Right ventricle myocardium inferior (tissue), 1 donor: ENCODE results near the gene MAML1. TPM values are rescaled to one million over a fixed set of nuclear protein-coding genes. Genes with fewer than 3 reads are reported as not detected.
A peak's percentile ranks its signal among the peaks of the same experiment; 100 is the strongest.

Experiments used
- ATAC-seq: fragments of 200-7000 bp; cut with Tn5 transposase; one replicate; pipeline ENCODE4 v1.9.1; 2020; ENCODE audit warnings: mild to moderate bottlenecking, moderate library complexity
- DNase-seq: peaks from one replicate; pipeline ENCODE4 v3.0.0; 2021; ENCODE audit errors: missing footprints
- intact Hi-C: fragments of 100-400 bp; cut with DNase I; formaldehyde crosslinking; loops from one replicate; pipeline ENCODE4 v1.11.0; 2022
- total RNA-seq: library from RNA; stranded (reverse); fragmentation: NEBNext Ultra II Directional; extraction: Animal tissue kit (Norgen Biotek cat#: 25700); gene quantifications from one replicate; pipeline ENCODE4 v1.2.1, GENCODE V29; 2021
- donor health status: DM: no; HTN: yes; CAD: no; lungs with severe emphysema.

Gene MAML1
- total RNA-seq, 1 donor from 2014 or later: 11.1 TPM

- ATAC-seq (no peak), DNase-seq (peak; percentile 56)
- intact Hi-C loops: no loop called here
These were observed 83.8 kb downstream of the MAML1 start for GRCh38 chr5:179816401-179816795.

- ATAC-seq: no peak
- DNase-seq: peak; percentile 69
- intact Hi-C loops: no loop called here
These were observed 84.3 kb downstream of the MAML1 start for GRCh38 chr5:179816796-179817469.

- peak; percentile 50 for DNase-seq
- intact Hi-C loops: no loop called here
- no peak for ATAC-seq
These were observed 84.8 kb downstream of the MAML1 start for GRCh38 chr5:179817470-179817840.

GRCh38 chr5:179817890-179818745 is 85.5 kb downstream of the MAML1 start:
- intact Hi-C loops: no loop called here
- ATAC-seq (no peak), DNase-seq (peak; percentile 56)

GRCh38 chr5:179818746-179819295 is 86.2 kb downstream of the MAML1 start:
- intact Hi-C loops: no loop called here
- DNase-seq: peak; percentile 96
- ATAC-seq: peak; percentile 77

GRCh38 chr5:179819296-179820126 is 86.9 kb downstream of the MAML1 start:
- ATAC-seq: peak; percentile 11

GRCh38 chr5:179820127-179820482 is 87.5 kb downstream of the MAML1 start:
- no peak for ATAC-seq
- intact Hi-C loops: loop anchor here (2.0 kb wide), 1 partner anchor 13 kb away; the partner anchor contains the start of gene MGAT4B
- peak; percentile 80 for DNase-seq

More at GRCh38 chr5:179819296-179820126, 86.9 kb downstream of the MAML1 start:
- intact Hi-C loops: loop anchor here (2.0 kb wide), 1 partner anchor 13 kb away; the partner anchor contains the start of gene MGAT4B
- DNase-seq: peak; percentile 87

- intact Hi-C loops: loop anchor here (1.0 to 2.0 kb wide), 2 partner anchors 14 to 38 kb away; partner anchors contain the start of genes MGAT4B and MRNIP
- peak; percentile 78 for ATAC-seq
- DNase-seq: peak; percentile 93
These were observed 88.1 kb downstream of the MAML1 start, which contains the start of gene SQSTM1 for GRCh38 chr5:179820483-179821297. TSS of gene SQSTM1 (plus strand) at chr5:179820905. CDS start at chr5:179820937, 32 bp downstream.

- ATAC-seq (peak; percentile 80), DNase-seq (peak; percentile 97)
- intact Hi-C loops: loop anchor here (1.0 to 2.0 kb wide), 2 partner anchors 15 to 37 kb away; partner anchors contain the start of genes MGAT4B and MRNIP
These were observed 88.9 kb downstream of the MAML1 start for GRCh38 chr5:179821298-179822058.

GRCh38 chr5:179822059-179822432 is 89.4 kb downstream of the MAML1 start:
- no peak for ATAC-seq
- DNase-seq: no peak
- intact Hi-C loops: no loop called here

- no peak for DNase-seq
- no peak for ATAC-seq
- intact Hi-C loops: no loop called here
These were observed 89.9 kb downstream of the MAML1 start for GRCh38 chr5:179822444-179822990.

GRCh38 chr5:179823937-179824744 is 91.5 kb downstream of the MAML1 start:
- intact Hi-C loops: no loop called here
- ATAC-seq (no peak), DNase-seq (no peak)

- intact Hi-C loops: no loop called here
- no peak for ATAC-seq
- DNase-seq: no peak
These were observed 92.1 kb downstream of the MAML1 start for GRCh38 chr5:179824745-179825112.

GRCh38 chr5:179825655-179826182 is 93.1 kb downstream of the MAML1 start:
- DNase-seq (no peak), ATAC-seq (no peak)
- intact Hi-C loops: no loop called here
